C4-2B (cell line): Measurements from ENCODE around the gene HAGHL.

Experiments
- CTCF ChIP-seq: fragments of 450-650 bp; conservative IDR thresholded peaks from 2 replicates; pipeline ENCODE4 v1.5.1; 2017; ENCODE audit warnings: mild to moderate bottlenecking
- ZFX ChIP-seq: fragments of 450-650 bp; IDR thresholded peaks from 2 replicates; pipeline ENCODE4 v1.6.1; 2017

GRCh38 chr16:746637-747036 is 19.7 kb downstream of the HAGHL start:
- TF ChIP-seq CTCF, result no peak
- TF ChIP-seq ZFX, result no peak
